RWPE2 (cell line): Measurements from ENCODE around the gene SERAC1.
A peak's percentile ranks its signal among the peaks of the same experiment; 100 is the strongest.

Experiments
- ATAC-seq: fragments of 200-7000 bp; cut with Tn5 transposase; 3 replicates; pipeline ENCODE4 v1.9.1; 2021; ENCODE audit warnings: low read depth
- DNase-seq: peaks from one replicate; pipeline ENCODE4 v3.0.0-alpha.2; 2020; ENCODE audit warnings: low spot score
- H3K27ac ChIP-seq: fragments of 450-650 bp; 2 replicates; pipeline ENCODE4 v1.5.1; 2017; ENCODE audit warnings: mild to moderate bottlenecking; ENCODE audit not compliant: poor library complexity, severe bottlenecking
- H3K27me3 ChIP-seq: fragments of 250-450 bp; sonication (Bioruptor Pico); 2 replicates; pipeline ENCODE4 v1.5.1; 2021; ENCODE audit warnings: mild to moderate bottlenecking, moderate library complexity; ENCODE audit not compliant: insufficient read depth, poor library complexity, severe bottlenecking
- H3K36me3 ChIP-seq: fragments of 250-450 bp; sonication (Bioruptor Pico); 2 replicates; pipeline ENCODE4 v1.5.1; 2020; ENCODE audit warnings: low read depth, mild to moderate bottlenecking, moderate library complexity
- H3K4me1 ChIP-seq: fragments of 250-450 bp; sonication (Bioruptor Pico); 2 replicates; pipeline ENCODE4 v1.5.1; 2021; ENCODE audit warnings: mild to moderate bottlenecking, moderate library complexity; ENCODE audit not compliant: insufficient read depth, poor library complexity, severe bottlenecking
- H3K4me3 ChIP-seq: fragments of 250-450 bp; sonication (Bioruptor Pico); 2 replicates; pipeline ENCODE4 v1.5.1; 2021; ENCODE audit warnings: mild to moderate bottlenecking, moderate library complexity; ENCODE audit not compliant: severe bottlenecking
- H3K9me3 ChIP-seq: fragments of 250-450 bp; sonication (Bioruptor Pico); 2 replicates; pipeline ENCODE4 v1.5.1; 2021; ENCODE audit warnings: mild to moderate bottlenecking, moderate library complexity; ENCODE audit not compliant: severe bottlenecking
- TF ChIP-seq, protein P1 (sequence below): fragments of 450-650 bp; IDR thresholded peaks from one replicate; pipeline ENCODE4 v1.5.1; 2017; ENCODE audit warnings: mild to moderate bottlenecking, moderate library complexity; ENCODE audit not compliant: poor library complexity, severe bottlenecking

The SERAC1 gene

DNA sequence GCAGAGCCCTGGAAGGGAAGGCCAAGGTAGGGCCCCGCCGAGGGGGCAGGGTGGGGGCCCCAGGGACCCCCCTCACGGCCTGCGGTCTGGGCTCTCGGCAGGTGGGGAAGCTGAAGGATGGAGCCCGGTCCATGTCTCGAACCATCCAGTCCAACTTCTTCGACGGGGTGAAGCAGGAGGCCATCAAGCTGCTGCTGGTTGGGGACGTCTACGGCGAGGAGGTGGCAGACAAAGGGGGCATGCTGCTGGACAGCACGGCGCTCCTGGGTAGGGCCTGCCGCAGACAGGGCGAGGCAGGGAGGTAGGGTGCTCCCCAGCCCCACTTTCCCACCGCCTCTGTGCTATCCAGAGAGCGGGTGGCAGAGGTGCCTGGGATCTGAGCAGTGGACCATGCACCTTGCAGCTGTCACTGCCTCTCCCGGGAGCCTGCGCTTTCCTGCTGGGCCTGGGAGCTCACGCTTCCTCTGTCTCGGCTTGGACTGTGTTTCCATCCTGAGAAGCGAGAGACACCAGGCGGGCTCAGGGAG lies 103.3 kb downstream of the SERAC1 start:
- H3K36me3 ChIP-seq = peaks cover 9% of the 10 kb centered on the region

DNA sequence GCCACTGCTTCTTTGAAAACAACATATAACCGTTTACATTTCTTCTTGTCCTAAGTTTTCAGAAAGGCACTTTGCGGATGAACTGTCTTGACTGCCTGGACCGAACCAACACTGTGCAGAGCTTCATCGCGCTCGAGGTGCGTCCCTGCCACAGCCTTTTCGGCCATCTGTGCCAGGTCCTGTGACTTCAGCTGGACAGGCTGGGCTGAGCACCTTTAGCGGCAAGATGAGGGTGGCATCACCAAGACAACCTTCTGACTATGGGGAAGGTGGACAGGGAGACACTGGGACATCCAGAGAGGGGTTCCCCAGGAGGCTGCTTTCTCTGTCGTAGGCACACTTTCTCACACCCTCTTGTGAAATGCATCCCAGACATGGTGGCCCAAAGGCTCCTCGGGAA lies 104.3 kb downstream of the SERAC1 start:
- ATAC-seq = no peak
- no peak for DNase-seq
- H3K4me3 ChIP-seq = no peak overlapping the region
- TF ChIP-seq, protein P1, sequence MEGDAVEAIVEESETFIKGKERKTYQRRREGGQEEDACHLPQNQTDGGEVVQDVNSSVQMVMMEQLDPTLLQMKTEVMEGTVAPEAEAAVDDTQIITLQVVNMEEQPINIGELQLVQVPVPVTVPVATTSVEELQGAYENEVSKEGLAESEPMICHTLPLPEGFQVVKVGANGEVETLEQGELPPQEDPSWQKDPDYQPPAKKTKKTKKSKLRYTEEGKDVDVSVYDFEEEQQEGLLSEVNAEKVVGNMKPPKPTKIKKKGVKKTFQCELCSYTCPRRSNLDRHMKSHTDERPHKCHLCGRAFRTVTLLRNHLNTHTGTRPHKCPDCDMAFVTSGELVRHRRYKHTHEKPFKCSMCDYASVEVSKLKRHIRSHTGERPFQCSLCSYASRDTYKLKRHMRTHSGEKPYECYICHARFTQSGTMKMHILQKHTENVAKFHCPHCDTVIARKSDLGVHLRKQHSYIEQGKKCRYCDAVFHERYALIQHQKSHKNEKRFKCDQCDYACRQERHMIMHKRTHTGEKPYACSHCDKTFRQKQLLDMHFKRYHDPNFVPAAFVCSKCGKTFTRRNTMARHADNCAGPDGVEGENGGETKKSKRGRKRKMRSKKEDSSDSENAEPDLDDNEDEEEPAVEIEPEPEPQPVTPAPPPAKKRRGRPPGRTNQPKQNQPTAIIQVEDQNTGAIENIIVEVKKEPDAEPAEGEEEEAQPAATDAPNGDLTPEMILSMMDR = no peak
- peaks cover 2% of the 10 kb centered on the region for H3K9me3 ChIP-seq
- H3K4me1 ChIP-seq = peaks cover 22% of the 10 kb centered on the region
- H3K36me3 ChIP-seq = peaks cover 9% of the 10 kb centered on the region
- H3K27me3 ChIP-seq = no peaks in the 10 kb centered on the region
- H3K27ac ChIP-seq = no peak overlapping the region

More for the DNA sequence above, 103.3 kb downstream of the SERAC1 start:
- Histone ChIP-seq H3K27me3 (no peaks in the 10 kb centered on the region), H3K4me3 (no peak overlapping the region), H3K9me3 (peaks cover 2% of the 10 kb centered on the region), H3K27ac (no peak overlapping the region), H3K4me1 (peaks cover 30% of the 10 kb centered on the region)
- ATAC-seq (no peak), DNase-seq (no peak)
- TF ChIP-seq, protein P1 = no peak

DNA sequence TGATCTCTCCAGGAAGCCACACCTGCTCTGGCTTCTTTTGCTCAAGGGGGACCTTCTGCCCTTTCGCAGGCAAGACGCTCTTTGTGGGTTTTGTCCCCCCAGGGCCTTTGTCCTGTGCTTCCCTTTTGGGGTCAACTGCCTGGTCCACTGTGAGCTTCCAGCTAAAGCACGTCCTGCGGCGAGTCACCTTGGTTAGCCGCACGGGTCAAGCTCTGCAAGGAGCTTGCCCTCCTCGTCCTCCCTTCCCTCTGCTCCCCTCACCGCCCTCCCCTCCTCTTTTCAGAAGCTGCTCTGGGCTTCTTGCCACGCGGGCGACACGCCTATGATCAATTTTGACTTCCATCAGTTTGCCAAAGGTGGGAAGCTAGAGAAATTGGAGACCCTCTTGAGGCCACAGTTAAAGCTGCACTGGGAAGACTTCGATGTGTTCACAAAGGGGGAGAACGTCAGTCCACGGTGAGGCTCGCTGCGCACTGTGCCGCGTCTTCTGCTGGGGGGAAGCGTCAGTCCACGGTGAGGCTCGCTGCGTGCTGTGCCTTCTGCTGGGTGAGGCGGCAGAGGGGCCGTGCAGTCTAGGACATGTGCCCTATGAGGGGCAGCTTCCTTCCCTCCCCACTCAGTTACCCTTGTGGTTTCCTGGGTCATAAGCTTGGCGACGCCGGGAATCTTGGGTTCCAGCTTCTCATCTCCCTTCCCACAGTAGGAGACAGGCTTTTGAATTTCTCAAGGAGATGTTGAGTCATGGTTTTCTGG lies 106.2 kb downstream of the SERAC1 start:
- DNase-seq (no peak), ATAC-seq (no peak)
- Histone ChIP-seq H3K27me3 (no peaks in the 10 kb centered on the region), H3K9me3 (peaks cover 2% of the 10 kb centered on the region), H3K27ac (no peak overlapping the region), H3K4me3 (no peak overlapping the region), H3K36me3 (peaks cover 4% of the 10 kb centered on the region), H3K4me1 (peaks cover 31% of the 10 kb centered on the region)
- TF ChIP-seq, protein P1 = no peak

DNA sequence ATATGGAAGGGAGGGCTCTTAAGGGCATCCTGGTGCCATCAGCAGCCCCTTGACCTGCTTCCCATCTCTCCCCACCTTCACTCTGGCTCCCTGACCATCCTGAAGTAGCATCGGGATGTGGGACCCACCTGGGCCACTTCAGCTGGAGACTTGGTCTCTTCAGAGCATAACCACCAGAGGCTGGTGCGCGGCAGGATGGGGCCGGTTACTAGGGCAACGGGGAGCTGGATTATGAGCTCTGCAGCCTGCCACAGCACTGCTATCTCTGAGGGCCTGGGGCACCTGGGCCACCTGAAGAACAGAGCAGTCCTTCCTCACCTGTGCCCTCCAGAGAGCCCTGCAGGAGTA lies 106.7 kb downstream of the SERAC1 start:
- peaks cover 2% of the 10 kb centered on the region for H3K9me3 ChIP-seq
- TF ChIP-seq, protein P1 = no peak
- no peaks in the 10 kb centered on the region; the same call in none of the 2 replicates for H3K36me3 ChIP-seq
- H3K27ac ChIP-seq = peak overlapping the region; percentile 88
- no peak overlapping the region for H3K4me3 ChIP-seq
- no peak for ATAC-seq
- DNase-seq = no peak
- no peaks in the 10 kb centered on the region for H3K27me3 ChIP-seq
- H3K4me1 ChIP-seq = peaks cover 33% of the 10 kb centered on the region
